B cell (primary cell): ENCODE data around the gene MYL6. TPM values are rescaled to one million over a fixed set of nuclear protein-coding genes. Genes with fewer than 3 reads are reported as not detected.
A peak's percentile ranks its signal among the peaks of the same experiment; 100 is the strongest.

Source experiments
- ATAC-seq: fragments of 200-7000 bp; cut with Tn5 transposase; one replicate; pipeline ENCODE4 v1.10.0; 2021; ENCODE audit warnings: low read depth, mild to moderate bottlenecking, moderate number of reproducible peaks, moderate library complexity
- CTCF ChIA-PET: fragments of 350-600 bp; sonication (Branson Sonifier 250); formaldehyde crosslinking; loops from one replicate; lab custom pipeline; 2021; ENCODE audit warnings: antibody characterized with exemption, inconsistent platforms; lab: Charles Lee
- POLR2A ChIA-PET: fragments of 350-600 bp; sonication (Branson Sonifier 250); formaldehyde crosslinking; loops from one replicate; lab custom pipeline; 2021; ENCODE audit warnings: antibody characterized with exemption; lab: Charles Lee
- DNase-seq: peaks from one replicate; pipeline ENCODE4 v3.0.0; 2013
- H2AFZ ChIP-seq: 2 replicates; pipeline ENCODE4 v1.6.1; 2012; ENCODE audit warnings: mild to moderate bottlenecking, low read depth, low read length; ENCODE audit not compliant: insufficient read depth, poor library complexity, severe bottlenecking
- H3K27ac ChIP-seq, 2 donors: 1 replicate in 1 of 2; 2 replicates in 1 of 2; pipeline ENCODE4 v1.5.1; 2012 to 2013; ENCODE audit warnings: low read length in 2 of 2, mild to moderate bottlenecking in 2 of 2, moderate library complexity in 1 of 2
- H3K27me3 ChIP-seq, 4 experiments: fragments of 200-600 bp in 1 of 4; sonication (generic) in 1 of 4; replicated peaks in 1 of 4; 1 replicate in 2 of 4; 2 replicates in 2 of 4; pipeline versions ENCODE4 v1.6.1 to v1.7.0; 2013 to 2016; ENCODE audit warnings: low read length in 3 of 4, mild to moderate bottlenecking in 2 of 4, mixed read lengths in 1 of 4, moderate library complexity in 1 of 4; ENCODE audit not compliant: insufficient read depth in 4 of 4, control insufficient read depth in 3 of 4; ENCODE audit errors: control extremely low read depth in 1 of 4
- H3K36me3 ChIP-seq, 2 experiments: replicated peaks in 1 of 2; 1 replicate in 1 of 2; 2 replicates in 1 of 2; pipeline versions ENCODE4 v1.6.1 to v1.7.1; 2013; ENCODE audit warnings: low read length in 1 of 2; ENCODE audit not compliant: insufficient read depth in 2 of 2, control insufficient read depth in 1 of 2; ENCODE audit errors: control extremely low read depth in 1 of 2, extremely low read depth in 1 of 2
- H3K4me1 ChIP-seq, 2 donors: fragments of 200-600 bp in 1 of 2; sonication (generic) in 1 of 2; 1 replicate in 1 of 2; 2 replicates in 1 of 2; pipeline versions ENCODE4 v1.5.1 to v1.6.1; 2013 to 2017; ENCODE audit warnings: low read length in 2 of 2; ENCODE audit not compliant: control insufficient read depth in 2 of 2, insufficient read depth in 2 of 2
- H3K4me2 ChIP-seq: replicated peaks from 2 replicates; pipeline ENCODE3; 2012; ENCODE audit warnings: mild to moderate bottlenecking, low read depth, low read length; ENCODE audit not compliant: poor library complexity, severe bottlenecking
- H3K4me3 ChIP-seq, 5 experiments: fragments of 200-600 bp in 1 of 5; sonication (generic) in 1 of 5; 1 replicate in 3 of 5; 2 replicates in 2 of 5; pipeline versions ENCODE4 v1.5.1 to v1.7.0; 2011 to 2016; ENCODE audit warnings: low read length in 4 of 5, mild to moderate bottlenecking in 4 of 5, low read depth in 2 of 5, control low read depth in 1 of 5, moderate library complexity in 1 of 5; ENCODE audit not compliant: insufficient read depth in 1 of 5; ENCODE audit errors: control extremely low read depth in 1 of 5, extremely low read depth in 1 of 5
- H3K79me2 ChIP-seq: fragments of 200-600 bp; sonication (generic); one replicate; pipeline ENCODE4 v1.6.0; 2016; ENCODE audit warnings: low read length; ENCODE audit not compliant: control insufficient read depth, insufficient read depth
- H3K9ac ChIP-seq: fragments of 200-600 bp; sonication (generic); 2 replicates; pipeline ENCODE4 v1.6.1; 2017; ENCODE audit warnings: mild to moderate bottlenecking, low read length, moderate library complexity
- H3K9me3 ChIP-seq, 3 donors: one replicate each; pipeline versions ENCODE4 v1.6.1 to v1.7.1; 2013; ENCODE audit warnings: low read length in 2 of 3; ENCODE audit not compliant: control insufficient read depth in 2 of 3, insufficient read depth in 1 of 3; ENCODE audit errors: control extremely low read depth in 1 of 3
- H4K20me1 ChIP-seq: 2 replicates; pipeline ENCODE4 v1.6.0; 2012; ENCODE audit warnings: mild to moderate bottlenecking, low read length; ENCODE audit not compliant: insufficient read depth, control insufficient read depth, poor library complexity, severe bottlenecking
- H3K27ac Mint-ChIP-seq: one replicate; pipeline ENCODE4 v1.8.0; 2021; ENCODE audit warnings: mixed read lengths
- H3K27me3 Mint-ChIP-seq: one replicate; pipeline ENCODE4 v1.8.0; 2021; ENCODE audit warnings: mixed read lengths
- H3K4me1 Mint-ChIP-seq: one replicate; pipeline ENCODE4 v1.8.0; 2021; ENCODE audit warnings: mixed read lengths
- H3K4me3 Mint-ChIP-seq: one replicate; pipeline ENCODE4 v1.8.0; 2021; ENCODE audit warnings: mixed read lengths
- H3K9me3 Mint-ChIP-seq: one replicate; pipeline ENCODE4 v1.8.0; 2022; ENCODE audit warnings: mixed read lengths; ENCODE audit not compliant: insufficient read depth
- CTCF ChIP-seq: fragments of 200-600 bp; IDR thresholded peaks from one replicate; pipeline ENCODE4 v1.8.0; 2022; ENCODE audit warnings: antibody characterized with exemption, mild to moderate bottlenecking
- EZH2 ChIP-seq: IDR thresholded peaks from 2 replicates; pipeline ENCODE4 v1.6.1; 2012; ENCODE audit warnings: borderline replicate concordance, low read depth, mild to moderate bottlenecking, moderate library complexity, low read length; ENCODE audit not compliant: insufficient read depth, poor library complexity, severe bottlenecking
- WGBS: methylation state at CpG from one replicate; pipeline ENCODE4 v1.1.5; 2013; ENCODE audit warnings: missing lambda C conversion rate; ENCODE audit not compliant: insufficient coverage; 5-methylcytosine and 5-hydroxymethylcytosine counted together
- intact Hi-C: fragments of 100-400 bp; cut with micrococcal nuclease; formaldehyde crosslinking; loops from one replicate; pipeline ENCODE4 v1.10.0; 2022
- polyA plus RNA-seq: library from polyadenylated mRNA; depleted of rRNA; stranded (reverse); fragments of >200 nt; gene quantifications from 2 replicates; pipeline ENCODE4 v1.2.3, GENCODE V29; 2012
- total RNA-seq, 2 donors: library from RNA; stranded (reverse); fragments of 120-200 nt in 1 of 2; gene quantifications; 1 replicate in 1 of 2; 2 replicates in 1 of 2; pipeline versions ENCODE4 v1.2.3 to v1.2.4, GENCODE V29; 2013 to 2022

The MYL6 gene
- total and polyA plus RNA-seq, 2 donors (not counting 1 experiment from before 2014, with no cell fraction given), result 675 to 711 TPM

GRCh38 chr12:56186957-56187356 lies 28.8 kb downstream of the MYL6 start:
- DNase-seq (no peak), ATAC-seq (no peak)
- Histone ChIP-seq H4K20me1 (no peaks in the 10 kb centered on the region), H3K27me3 (no peaks in the 10 kb centered on the region), H3K27ac (no peak overlapping the region), H3K4me3 (no peak overlapping the region), H2AFZ (no peak overlapping the region), H3K79me2 (peaks cover 29% of the 10 kb centered on the region), H3K4me2 (peak overlapping the region; percentile 4), H3K36me3 (peaks cover 4 to 38% of the 10 kb centered on the region in 2 experiments), H3K4me1 (peaks cover 19 to 30% of the 10 kb centered on the region in 2 donors), H3K9me3 (no peaks in the 10 kb centered on the region), H3K9ac (no peak overlapping the region)
- intact Hi-C loops, result loop anchor here (10.0 kb wide), 1 partner anchor 142 kb away; the partner anchor contains the start of gene RPS26
- Mint-ChIP-seq H3K27me3 (no peaks in the 10 kb centered on the region), H3K4me3 (peak overlapping the region; percentile 35), H3K9me3 (no peaks in the 10 kb centered on the region), H3K4me1 (peaks cover 38% of the 10 kb centered on the region), H3K27ac (no peak overlapping the region)
- WGBS, result no CpG with 5 or more reads among the region's 2 CpGs
- ChIA-PET CTCF (interaction anchor here (1.1 to 6.7 kb wide), 4 partner anchors 25 to 448 kb away, joined by 3 to 247 read pairs (median 14); partner anchors contain the start of genes ESYT1, RPL41 and ZC3H10), POLR2A (interaction anchor here (0.9 kb wide), 1 partner anchor 69 kb away, joined by 4 read pairs; the partner anchor contains the start of gene ZC3H10)
- TF ChIP-seq CTCF (no peak), EZH2 (no peak)

GRCh38 chr12:56188131-56188777 lies 30.1 kb downstream of the MYL6 start:
- no peak for DNase-seq
- TF ChIP-seq CTCF (no peak), EZH2 (no peak)
- no peaks in the 10 kb centered on the region for H3K9me3 ChIP-seq
- H3K79me2 ChIP-seq, result peaks cover 29% of the 10 kb centered on the region
- H3K4me1 ChIP-seq, result peaks cover 19 to 34% of the 10 kb centered on the region in 2 donors
- peak overlapping the region; percentile 73 for H2AFZ ChIP-seq
- no peak for ATAC-seq
- ChIA-PET CTCF (interaction anchor here (0.7 to 6.7 kb wide), 22 partner anchors 7 to 449 kb away, joined by 3 to 247 read pairs (median 5); partner anchors contain the start of genes ANKRD52, ESYT1, MYL6B and NABP2), POLR2A (interaction anchor here (0.6 to 3.2 kb wide), 11 partner anchors 12 to 1213 kb away, joined by 3 to 35 read pairs (median 8); partner anchors contain the start of genes ESYT1, MYL6, RAB5B and RNF41)
- peak overlapping the region; percentile 99 for H3K4me2 ChIP-seq
- peak overlapping the region; percentile 30 to 62 for H3K27ac ChIP-seq
- no peaks in the 10 kb centered on the region for H3K9me3 Mint-ChIP-seq
- no peaks in the 10 kb centered on the region for H3K27me3 Mint-ChIP-seq
- H3K4me3 ChIP-seq, result peak overlapping the region; percentile 61 to 89 (median 80)
- H3K9ac ChIP-seq, result peak overlapping the region; percentile 92
- peak overlapping the region; percentile 88 for H3K4me3 Mint-ChIP-seq
- peaks cover 3 to 32% of the 10 kb centered on the region in 2 experiments for H3K36me3 ChIP-seq
- H3K27me3 ChIP-seq, result no peaks in the 10 kb centered on the region
- WGBS, result 36% methylated on average over 3 of the region's 10 CpGs
- no peaks in the 10 kb centered on the region for H4K20me1 ChIP-seq
- H3K4me1 Mint-ChIP-seq, result peaks cover 42% of the 10 kb centered on the region
- peak overlapping the region; percentile 80 for H3K27ac Mint-ChIP-seq
- intact Hi-C loops, result loop anchor here (10.0 kb wide), 1 partner anchor 143 kb away; the partner anchor contains the start of gene RPS26
